ENCODE results near the gene USP6NL. TPM values are rescaled to one million over a fixed set of nuclear protein-coding genes. Genes with fewer than 3 reads are reported as not detected.
A peak's percentile ranks its signal among the peaks of the same experiment; 100 is the strongest.

The USP6NL gene
- total and polyA plus RNA-seq, 2 of the 13 experiments (the other 11 are each of a cell fraction or from before 2014, with no cell fraction given): 10.5 to 22.9 TPM

DNA sequence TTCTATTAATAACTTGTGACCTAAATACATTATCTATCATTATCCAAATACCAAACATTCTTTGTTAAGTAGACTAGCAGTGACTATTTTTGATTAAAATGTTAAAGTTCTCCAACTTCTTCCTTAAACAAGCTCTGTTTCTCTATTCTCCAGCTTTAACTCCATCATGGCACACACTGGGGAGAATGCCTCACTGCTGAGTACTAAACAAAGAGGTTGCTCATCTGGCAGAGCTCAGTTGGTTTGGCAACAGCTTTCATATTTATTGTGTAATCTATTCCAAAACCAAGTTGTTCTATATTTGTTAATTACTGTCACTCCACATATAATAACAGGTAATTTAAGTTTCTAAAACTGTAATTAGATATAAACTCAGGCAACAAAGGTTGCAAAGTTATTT, 89.6 kb downstream of the USP6NL start:
- Histone ChIP-seq H3K27me3 (ENCODE audit: control insufficient read depth in 1 of 2, insufficient read depth in 2 of 2, low read length in 2 of 2) (no peaks in the 10 kb centered on the region), H2AFZ (ENCODE audit: low read length) (no peak overlapping the region), H3K79me2 (ENCODE audit: insufficient read depth, low read length) (peaks cover 6% of the 10 kb centered on the region), H3K4me1 (ENCODE audit: insufficient read depth, low read length) (peaks cover 33% of the 10 kb centered on the region), H3K9me3 (ENCODE audit: low read length) (no peaks in the 10 kb centered on the region), H3K36me3 (replicated peaks in 1 of 2; ENCODE audit: control insufficient read depth in 1 of 2, insufficient read depth in 2 of 2, low read length in 2 of 2) (peaks cover 0 to 21% of the 10 kb centered on the region in 2 experiments; a peak in 4 of 5 replicates), H3K9ac (ENCODE audit: insufficient read depth, low read depth, low read length) (no peak overlapping the region), H3K4me3 (replicated peaks in 1 of 3; ENCODE audit: insufficient read depth in 1 of 3, low read depth in 2 of 3, low read length in 3 of 3) (no peak overlapping the region), H4K20me1 (ENCODE audit: insufficient read depth, low read length) (no peaks in the 10 kb centered on the region), H3K4me2 (ENCODE audit: low read depth, low read length) (no peak overlapping the region), H3K27ac (ENCODE audit: extremely low read length, insufficient read depth, low read length) (peak overlapping the region; percentile 44)
- no TSS peak for BruUV-seq (replicated peaks)
- ATAC-seq: no peak
- in situ Hi-C loops (cut with HindIII; ENCODE audit: extremely low pct_ligation_motif_present, low pct_unique_long_range_greater_than_20kb): loop anchor here (25.0 kb wide), 1 partner anchor 465 kb away; no protein-coding TSS in a partner anchor
- intact Hi-C loops (cut with micrococcal nuclease; ENCODE audit: unreplicated experiment): loop anchor here (5.0 kb wide), 1 partner anchor 40 kb away; no protein-coding TSS in a partner anchor
- POLR2A ChIA-PET: interaction anchor here (2.0 kb wide), 1 partner anchor 193 kb away, joined by 10 read pairs; no protein-coding TSS in a partner anchor
- CTCF ChIA-PET (ENCODE audit: low intra/inter-chr PET ratio, low total read pairs): no interaction called here
- DNase-seq (ENCODE audit: low spot score): no peak
- TF ChIP-seq CEBPB (IDR thresholded peaks at IDR 0.05; ENCODE audit: borderline replicate concordance, low read depth, low read length) (peak; percentile 47; the same call in 1 of the 2 replicates), ZNF562 (CRISPR knock-in tag; IDR thresholded peaks at IDR 0.05; ENCODE audit: borderline replicate concordance) (no peak)
- no peak for FAIRE-seq

DNA sequence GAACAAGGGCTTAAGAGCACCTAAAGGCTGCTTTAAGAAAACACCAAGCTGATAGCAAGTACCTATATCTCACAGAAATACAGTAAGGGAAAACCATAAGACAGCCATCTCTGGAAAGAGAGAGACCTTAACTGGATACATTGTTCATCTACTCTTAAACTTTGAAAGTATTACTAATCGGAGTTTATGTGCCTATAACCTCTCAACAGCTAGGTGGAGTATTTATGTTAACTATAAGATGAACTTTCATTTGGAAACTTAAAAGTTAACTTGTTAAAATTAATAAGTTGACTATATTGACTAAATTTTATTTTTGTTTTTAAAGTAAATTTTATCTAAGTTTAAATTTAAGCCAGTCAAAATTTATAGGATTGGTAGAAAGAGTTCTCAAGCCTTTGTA, 90.6 kb downstream of the USP6NL start:
- Histone ChIP-seq H3K9me3 (ENCODE audit: low read length) (no peaks in the 10 kb centered on the region), H4K20me1 (ENCODE audit: insufficient read depth, low read length) (no peaks in the 10 kb centered on the region), H3K9ac (ENCODE audit: insufficient read depth, low read depth, low read length) (no peak overlapping the region), H3K4me2 (ENCODE audit: low read depth, low read length) (no peak overlapping the region), H3K4me1 (ENCODE audit: insufficient read depth, low read length) (peaks cover 37% of the 10 kb centered on the region), H3K36me3 (replicated peaks in 1 of 2; ENCODE audit: control insufficient read depth in 1 of 2, insufficient read depth in 2 of 2, low read length in 2 of 2) (peaks cover 0 to 14% of the 10 kb centered on the region in 2 experiments; a peak in 4 of 5 replicates), H3K27me3 (ENCODE audit: control insufficient read depth in 1 of 2, insufficient read depth in 2 of 2, low read length in 2 of 2) (no peaks in the 10 kb centered on the region), H2AFZ (ENCODE audit: low read length) (no peak overlapping the region), H3K79me2 (ENCODE audit: insufficient read depth, low read length) (peaks cover 6% of the 10 kb centered on the region), H3K4me3 (replicated peaks in 1 of 3; ENCODE audit: insufficient read depth in 1 of 3, low read depth in 2 of 3, low read length in 3 of 3) (no peak overlapping the region), H3K27ac (ENCODE audit: extremely low read length, insufficient read depth, low read length) (no peak overlapping the region)
- no peak for DNase-seq (ENCODE audit: low spot score)
- BruUV-seq (replicated peaks): no TSS peak
- ChIA-PET POLR2A (interaction anchor here (1.2 kb wide), 1 partner anchor 194 kb away, joined by 4 read pairs; no protein-coding TSS in a partner anchor), CTCF (ENCODE audit: low intra/inter-chr PET ratio, low total read pairs) (no interaction called here)
- no peak for FAIRE-seq
- no peak for TF ChIP-seq PCBP2 (optimal IDR thresholded peaks at IDR 0.05; ENCODE audit: low read depth, low read length, poor library complexity, severe bottlenecking)
- TF ChIP-seq ZNF501 (CRISPR knock-in tag; IDR thresholded peaks at IDR 0.05): no peak
- TF ChIP-seq ZSCAN12 (CRISPR knock-in tag; IDR thresholded peaks at IDR 0.05): no peak
- ATAC-seq: no peak
- 95% methylated on average over 1 of the region's 1 CpG for WGBS (ENCODE audit: low lambda C conversion rate)
- in situ Hi-C loops (cut with HindIII; ENCODE audit: extremely low pct_ligation_motif_present, low pct_unique_long_range_greater_than_20kb): loop anchor here (25.0 kb wide), 1 partner anchor 466 kb away; no protein-coding TSS in a partner anchor
- intact Hi-C loops (cut with micrococcal nuclease; ENCODE audit: unreplicated experiment): loop anchor here (5.0 kb wide), 1 partner anchor 41 kb away; no protein-coding TSS in a partner anchor

All from HepG2 (cell line).